Activated T-helper 1 cell treated with anti-CD3 and anti-CD28 coated beads, Interleukin-12 subunit alpha, Interleukin-12 subunit beta, Interleukin-2, Interleukin-4 antibody, amounts not matched to agents 30 ng/mL and 10 ng/mL and 1 ng/mL, durations not matched to agents 14 hours and 24 hours and 36 hours (primary cell): ENCODE data around the gene BTNL2. TPM values are rescaled to one million over a fixed set of nuclear protein-coding genes. Genes with fewer than 3 reads are reported as not detected.
A peak's percentile ranks its signal among the peaks of the same experiment; 100 is the strongest.
"Not testable (repeated sequence)": the region's sequence is repeated elsewhere in the genome, so short reads cannot be mapped to it uniquely, and the experiment has no call there.

Source experiments
- DNase-seq: peaks from one replicate; pipeline ENCODE4 v3.0.0; 2021; ENCODE audit warnings: low spot score
- H3K27ac Mint-ChIP-seq: one replicate; pipeline ENCODE4 v1.8.0; 2021; ENCODE audit warnings: mild to moderate bottlenecking, mixed read lengths
- H3K27me3 Mint-ChIP-seq: one replicate; pipeline ENCODE4 v1.8.0; 2022; ENCODE audit warnings: mild to moderate bottlenecking, moderate library complexity, mixed read lengths; ENCODE audit not compliant: insufficient read depth
- H3K36me3 Mint-ChIP-seq: one replicate; pipeline ENCODE4 v1.8.0; 2021; ENCODE audit warnings: low read depth, mixed read lengths
- H3K4me1 Mint-ChIP-seq: one replicate; pipeline ENCODE4 v1.8.0; 2021; ENCODE audit warnings: low read depth, mixed read lengths
- H3K4me3 Mint-ChIP-seq: one replicate; pipeline ENCODE4 v1.8.0; 2021; ENCODE audit warnings: mild to moderate bottlenecking, moderate library complexity, mixed read lengths
- H3K9me3 Mint-ChIP-seq: one replicate; pipeline ENCODE4 v1.8.0; 2021; ENCODE audit warnings: mixed read lengths
- intact Hi-C: fragments of 100-400 bp; cut with micrococcal nuclease; formaldehyde crosslinking; loops from one replicate; pipeline ENCODE4 v1.15.1; 2024
- total RNA-seq: library from RNA; stranded (reverse); gene quantifications from 2 replicates; pipeline ENCODE4 v1.2.3, GENCODE V29; 2022

Gene BTNL2
- total RNA-seq, 1 donor from 2014 or later, result not detected

DNA sequence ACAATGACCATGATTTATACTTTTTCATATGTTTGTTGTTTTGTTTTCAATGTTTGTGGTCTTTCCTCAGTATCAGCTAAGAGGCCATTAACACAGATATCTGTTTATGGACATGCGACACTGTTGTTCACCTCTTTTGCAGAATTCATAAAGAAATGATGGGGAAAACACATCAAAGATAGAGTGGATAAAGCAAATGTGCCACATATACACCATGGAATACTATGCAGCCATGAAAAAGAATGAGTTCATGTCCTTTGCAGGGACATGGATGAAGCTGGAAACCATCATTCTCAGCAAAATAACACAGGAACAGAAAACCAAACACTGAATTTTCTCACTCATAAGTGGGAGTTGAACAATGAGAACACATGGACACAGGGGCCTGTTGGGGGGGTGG lies 27.0 kb upstream of the BTNL2 start:
- not testable (repeated sequence) for H3K27ac Mint-ChIP-seq, H3K9me3 Mint-ChIP-seq, H3K36me3 Mint-ChIP-seq, DNase-seq, H3K4me3 Mint-ChIP-seq, H3K4me1 Mint-ChIP-seq
- intact Hi-C loops, result loop anchor here (10.0 kb wide), 1 partner anchor 191 kb away; no protein-coding TSS in a partner anchor
- peaks cover 21% of the 10 kb centered on the region for H3K27me3 Mint-ChIP-seq

DNA sequence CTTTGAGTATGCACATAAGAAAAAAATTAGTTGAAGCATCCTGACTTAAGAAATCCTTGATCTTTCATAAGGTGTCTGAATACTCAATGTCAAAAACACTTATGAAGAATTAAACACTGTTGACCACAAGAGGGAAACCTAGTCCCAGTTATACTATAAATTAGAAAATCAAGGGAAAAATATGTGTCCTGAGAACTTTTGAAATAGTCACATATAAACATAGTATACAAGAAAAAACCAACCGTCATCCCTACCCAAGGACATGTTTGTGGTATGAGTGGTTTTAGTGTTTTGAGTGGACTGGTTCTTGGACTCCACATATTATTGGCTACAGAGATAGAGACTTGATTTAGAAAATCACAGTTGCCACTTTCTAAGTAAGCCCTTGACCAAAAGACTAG lies 25.1 kb upstream of the BTNL2 start:
- H3K4me3 Mint-ChIP-seq, result no peak overlapping the region
- H3K36me3 Mint-ChIP-seq, result no peaks in the 10 kb centered on the region
- H3K27ac Mint-ChIP-seq, result no peak overlapping the region
- no peak for DNase-seq
- intact Hi-C loops, result loop anchor here (1.0 to 10.0 kb wide), 4 partner anchors 193 to 354 kb away; no protein-coding TSS in a partner anchor
- no peaks in the 10 kb centered on the region for H3K4me1 Mint-ChIP-seq
- peaks cover 31% of the 10 kb centered on the region for H3K27me3 Mint-ChIP-seq
- no peaks in the 10 kb centered on the region for H3K9me3 Mint-ChIP-seq

DNA sequence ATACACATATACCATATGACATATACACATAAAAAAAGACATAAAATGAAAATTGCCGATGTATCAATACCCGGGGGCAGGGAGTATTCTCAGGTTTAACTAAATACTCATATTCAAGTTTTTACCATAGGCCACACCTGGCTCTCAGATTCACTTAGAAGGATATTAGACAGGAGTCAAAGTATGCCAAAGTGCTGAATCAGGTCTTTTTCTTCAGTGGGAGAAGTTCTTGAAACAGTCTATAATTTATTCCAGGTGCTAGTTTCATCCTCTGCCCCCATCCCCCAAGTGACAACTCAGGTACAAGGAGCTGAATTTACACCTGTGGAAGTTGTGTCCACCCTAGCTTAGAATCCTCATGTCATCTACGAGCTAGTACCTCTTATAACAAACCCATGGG lies 24.2 kb upstream of the BTNL2 start:
- DNase-seq, result no peak
- Mint-ChIP-seq H3K9me3 (no peaks in the 10 kb centered on the region), H3K27ac (no peak overlapping the region), H3K36me3 (no peaks in the 10 kb centered on the region), H3K4me3 (no peak overlapping the region), H3K4me1 (no peaks in the 10 kb centered on the region), H3K27me3 (peaks cover 31% of the 10 kb centered on the region)
- intact Hi-C loops, result loop anchor here (10.0 kb wide), 1 partner anchor 194 kb away; no protein-coding TSS in a partner anchor

DNA sequence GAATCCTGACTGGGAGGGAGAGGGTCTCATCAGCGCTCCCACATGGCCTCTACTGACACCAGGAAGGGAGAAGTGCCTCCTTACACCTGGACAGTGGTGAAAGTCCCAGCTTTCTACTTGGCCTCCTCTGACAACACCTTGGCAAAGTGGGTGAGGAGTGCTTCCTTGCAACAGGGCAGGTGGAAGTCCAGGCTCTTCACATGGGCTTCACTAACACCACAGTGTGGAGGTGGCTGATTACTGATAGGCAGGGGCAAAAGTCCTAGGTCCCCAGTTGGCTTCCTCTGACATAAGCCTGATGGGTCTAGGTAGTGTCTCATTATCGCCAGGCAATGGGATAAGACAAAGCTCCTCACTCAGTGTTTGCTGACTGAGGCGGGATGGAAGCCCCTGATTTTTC lies 23.2 kb upstream of the BTNL2 start:
- no peaks in the 10 kb centered on the region for H3K9me3 Mint-ChIP-seq
- H3K4me3 Mint-ChIP-seq, result no peak overlapping the region
- intact Hi-C loops, result loop anchor here (10.0 kb wide), 1 partner anchor 195 kb away; no protein-coding TSS in a partner anchor
- no peaks in the 10 kb centered on the region for H3K4me1 Mint-ChIP-seq
- peaks cover 31% of the 10 kb centered on the region for H3K27me3 Mint-ChIP-seq
- DNase-seq, result no peak
- H3K27ac Mint-ChIP-seq, result no peak overlapping the region
- H3K36me3 Mint-ChIP-seq, result no peaks in the 10 kb centered on the region

DNA sequence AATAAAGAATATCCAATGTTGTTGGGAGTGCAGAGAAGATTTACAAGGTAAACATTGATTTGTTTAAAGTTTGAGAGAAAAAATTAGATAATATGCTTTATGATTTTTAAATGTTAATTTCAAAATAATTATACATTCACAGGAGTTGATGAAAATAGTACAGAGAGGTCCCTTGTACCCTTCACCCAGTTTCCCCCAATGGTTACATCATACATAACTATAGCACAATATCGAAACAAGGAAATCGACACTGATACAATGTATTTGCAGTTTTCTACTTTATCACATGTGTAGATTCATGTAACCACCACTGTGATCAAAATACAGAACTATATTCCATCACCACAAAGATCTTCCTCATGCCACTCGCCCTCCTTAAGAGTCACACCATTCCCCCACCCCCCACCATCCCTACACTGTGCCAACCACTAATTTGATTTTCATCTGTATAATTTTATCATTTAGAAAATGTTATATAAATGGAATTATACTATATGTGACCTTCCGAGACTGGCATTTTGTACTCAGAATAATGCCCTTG lies 21.0 kb upstream of the BTNL2 start:
- intact Hi-C loops, result no loop called here
- H3K9me3 Mint-ChIP-seq, result no peaks in the 10 kb centered on the region
- no peak overlapping the region for H3K27ac Mint-ChIP-seq
- peaks cover 21% of the 10 kb centered on the region for H3K27me3 Mint-ChIP-seq
- H3K36me3 Mint-ChIP-seq, result no peaks in the 10 kb centered on the region
- no peak overlapping the region for H3K4me3 Mint-ChIP-seq
- H3K4me1 Mint-ChIP-seq, result no peaks in the 10 kb centered on the region
- no peak for DNase-seq

DNA sequence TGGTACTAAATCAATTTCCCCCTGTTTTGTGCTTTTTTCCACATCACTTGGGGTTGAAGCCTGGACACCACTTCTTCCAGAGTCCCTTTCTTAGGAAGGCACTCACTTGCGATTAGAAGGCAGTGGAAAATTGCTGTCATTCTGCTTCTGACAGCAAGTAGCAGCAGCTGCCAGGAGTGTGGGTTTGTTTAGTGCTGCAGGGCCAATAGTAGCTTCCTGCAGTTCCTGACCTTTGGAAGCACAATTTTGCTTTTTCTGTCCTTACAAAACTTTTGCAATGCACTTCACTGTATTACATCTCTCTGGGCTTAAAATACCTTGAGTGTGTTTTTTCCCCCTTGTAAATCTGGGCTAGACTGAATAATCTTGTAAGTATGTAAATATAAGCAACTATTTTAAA lies 20.2 kb upstream of the BTNL2 start:
- H3K4me3 Mint-ChIP-seq, result no peak overlapping the region
- no peaks in the 10 kb centered on the region for H3K4me1 Mint-ChIP-seq
- no peak overlapping the region for H3K27ac Mint-ChIP-seq
- H3K27me3 Mint-ChIP-seq, result peaks cover 20% of the 10 kb centered on the region
- intact Hi-C loops, result no loop called here
- no peak for DNase-seq
- no peaks in the 10 kb centered on the region for H3K36me3 Mint-ChIP-seq
- H3K9me3 Mint-ChIP-seq, result no peaks in the 10 kb centered on the region

DNA sequence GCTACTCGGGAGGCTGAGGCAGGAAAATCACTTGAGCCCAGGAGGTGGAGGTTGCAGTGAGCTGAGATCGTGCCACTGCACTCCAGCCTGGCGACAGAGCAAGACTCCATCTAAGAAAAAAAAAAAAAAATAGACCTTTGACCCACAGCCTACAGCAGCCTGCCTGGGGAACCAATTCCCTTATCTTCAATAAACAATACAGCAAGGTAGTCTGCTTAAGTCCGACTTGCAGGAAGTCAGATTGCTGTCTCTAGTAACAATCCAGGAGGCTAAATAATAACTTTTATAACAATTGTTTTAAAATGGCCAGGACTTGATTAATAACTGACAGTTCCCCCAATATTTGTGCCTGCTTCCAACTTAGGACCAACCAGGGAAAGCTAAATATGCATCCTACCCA lies 19.4 kb upstream of the BTNL2 start:
- intact Hi-C loops, result no loop called here
- no peak for DNase-seq
- no peaks in the 10 kb centered on the region for H3K9me3 Mint-ChIP-seq
- H3K4me1 Mint-ChIP-seq, result no peaks in the 10 kb centered on the region
- no peak overlapping the region for H3K27ac Mint-ChIP-seq
- peaks cover 25% of the 10 kb centered on the region for H3K27me3 Mint-ChIP-seq
- no peak overlapping the region for H3K4me3 Mint-ChIP-seq
- H3K36me3 Mint-ChIP-seq, result no peaks in the 10 kb centered on the region

DNA sequence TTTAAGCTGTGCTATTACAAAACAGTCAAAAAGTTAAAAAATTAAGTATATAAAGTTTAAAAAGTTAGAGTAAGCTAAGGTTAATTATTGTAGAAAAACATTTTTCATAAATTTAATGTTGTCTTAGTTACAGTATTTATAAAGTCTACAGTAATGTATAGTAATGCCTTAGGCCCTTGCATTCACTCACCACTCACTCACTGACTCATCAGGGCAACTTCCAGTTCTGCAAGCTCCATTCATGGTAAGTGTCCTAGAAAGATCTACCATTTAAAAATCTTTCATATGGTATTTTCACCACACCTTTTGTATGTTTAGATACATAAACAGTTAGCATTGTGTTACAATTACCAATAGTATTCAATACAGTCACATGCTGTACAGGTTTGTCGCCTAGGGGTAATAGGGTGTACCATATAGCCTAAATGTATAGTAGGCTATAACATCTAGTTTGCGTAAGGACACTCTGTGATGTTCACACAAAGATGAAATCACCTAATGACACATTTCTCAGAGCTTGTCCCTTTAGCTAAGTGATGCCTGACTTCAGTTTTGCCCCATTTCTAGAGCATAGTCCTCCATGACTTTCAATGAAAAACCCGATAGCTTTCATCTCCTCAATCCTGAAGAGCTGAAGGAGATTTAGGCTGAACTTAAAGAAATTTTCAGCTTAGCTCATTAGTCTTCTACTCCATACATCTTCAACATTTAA lies 17.8 kb upstream of the BTNL2 start:
- Mint-ChIP-seq H3K27me3 (peaks cover 35% of the 10 kb centered on the region), H3K36me3 (no peaks in the 10 kb centered on the region), H3K4me3 (no peak overlapping the region), H3K4me1 (no peaks in the 10 kb centered on the region), H3K9me3 (no peaks in the 10 kb centered on the region), H3K27ac (no peak overlapping the region)
- DNase-seq, result no peak
- intact Hi-C loops, result no loop called here

DNA sequence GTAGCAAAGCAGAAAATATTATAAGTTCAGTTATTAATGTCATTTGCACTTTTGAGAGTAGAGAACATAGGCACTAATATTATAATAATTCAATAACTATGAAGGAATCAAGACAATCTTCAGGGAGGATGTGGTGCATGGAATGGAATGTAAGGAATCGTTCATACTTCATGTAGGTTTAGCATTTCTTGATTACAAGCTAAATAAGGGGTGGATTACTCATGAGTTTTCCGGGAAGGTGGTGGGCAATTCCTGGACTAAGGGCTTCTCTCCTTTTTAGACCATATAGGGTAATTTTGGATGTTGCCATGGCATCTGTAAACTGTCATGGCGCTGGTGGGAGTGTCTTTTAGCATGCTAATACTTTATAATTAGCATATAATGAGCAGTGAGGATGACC lies 9.1 kb upstream of the BTNL2 start:
- Mint-ChIP-seq H3K27me3 (peaks cover 53% of the 10 kb centered on the region), H3K36me3 (no peaks in the 10 kb centered on the region), H3K4me3 (no peak overlapping the region), H3K27ac (no peak overlapping the region), H3K9me3 (no peaks in the 10 kb centered on the region), H3K4me1 (peaks cover 12% of the 10 kb centered on the region)
- DNase-seq, result no peak
- intact Hi-C loops, result no loop called here

DNA sequence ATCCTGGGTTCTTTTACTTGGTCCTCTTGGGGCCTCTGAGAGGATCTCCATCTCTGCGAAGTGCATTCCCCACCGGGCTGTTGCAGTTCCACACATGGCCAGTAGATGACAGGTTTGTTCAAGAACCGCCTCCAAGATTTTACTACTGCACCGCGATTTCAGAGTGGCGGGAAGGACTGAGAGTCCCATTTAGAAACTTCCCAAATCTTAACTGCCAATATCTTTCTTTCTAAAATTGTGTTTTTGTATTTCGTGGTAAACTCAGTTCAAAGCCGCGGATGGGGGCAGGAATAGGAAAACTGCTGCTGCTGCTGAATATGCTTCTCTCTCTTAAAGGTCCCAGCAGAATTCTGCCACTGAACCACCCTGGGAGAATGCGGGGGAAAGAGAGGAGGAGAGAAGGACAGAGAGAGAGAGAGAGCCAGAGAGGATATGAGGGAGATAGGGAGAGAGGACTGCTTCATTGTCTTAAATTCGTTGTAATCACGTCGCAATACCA lies 8.6 kb upstream of the BTNL2 start:
- intact Hi-C loops, result loop anchor here (1.0 to 2.0 kb wide), 2 partner anchors 277 to 382 kb away; no protein-coding TSS in a partner anchor
- no peaks in the 10 kb centered on the region for H3K9me3 Mint-ChIP-seq
- no peaks in the 10 kb centered on the region for H3K36me3 Mint-ChIP-seq
- peaks cover 51% of the 10 kb centered on the region for H3K27me3 Mint-ChIP-seq
- H3K27ac Mint-ChIP-seq, result no peak overlapping the region
- peaks cover 12% of the 10 kb centered on the region for H3K4me1 Mint-ChIP-seq
- peak; percentile 56 for DNase-seq
- H3K4me3 Mint-ChIP-seq, result no peak overlapping the region

DNA sequence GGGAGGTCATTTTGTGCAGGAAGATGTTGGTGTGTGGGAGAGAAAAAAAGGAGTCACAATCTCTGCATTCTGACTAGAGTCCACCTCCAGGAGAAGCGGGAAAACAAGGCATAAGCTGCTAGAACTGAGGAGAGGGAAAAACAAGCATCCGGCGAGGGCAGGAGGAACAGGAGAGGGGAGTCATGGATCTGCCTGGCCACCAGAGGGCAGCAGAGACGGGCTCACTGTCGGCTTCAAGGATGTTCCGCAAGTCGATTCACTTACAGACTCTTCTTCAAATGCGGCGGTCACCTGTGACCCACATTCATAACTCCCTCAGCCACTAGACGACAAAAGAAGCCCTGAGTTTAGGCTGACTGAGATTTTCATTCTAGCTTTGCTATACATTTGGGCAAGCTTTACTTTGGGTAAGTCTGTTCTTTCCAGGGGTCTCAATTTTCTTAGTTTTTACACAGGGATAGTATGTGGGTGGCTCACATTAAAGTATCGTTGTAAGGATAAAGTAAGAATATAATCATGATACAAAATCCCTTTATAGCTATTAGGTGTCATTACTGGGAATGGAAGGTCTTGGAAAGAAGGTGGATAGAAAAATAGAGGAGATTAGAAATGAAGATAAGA lies 6.6 kb upstream of the BTNL2 start:
- Mint-ChIP-seq H3K27me3 (peaks cover 46% of the 10 kb centered on the region), H3K27ac (no peak overlapping the region), H3K4me3 (no peak overlapping the region), H3K9me3 (no peaks in the 10 kb centered on the region), H3K36me3 (no peaks in the 10 kb centered on the region), H3K4me1 (peaks cover 12% of the 10 kb centered on the region)
- peak; percentile 67 for DNase-seq
- intact Hi-C loops, result loop anchor here (1.0 to 2.0 kb wide), 5 partner anchors 169 to 455 kb away; no protein-coding TSS in a partner anchor

DNA sequence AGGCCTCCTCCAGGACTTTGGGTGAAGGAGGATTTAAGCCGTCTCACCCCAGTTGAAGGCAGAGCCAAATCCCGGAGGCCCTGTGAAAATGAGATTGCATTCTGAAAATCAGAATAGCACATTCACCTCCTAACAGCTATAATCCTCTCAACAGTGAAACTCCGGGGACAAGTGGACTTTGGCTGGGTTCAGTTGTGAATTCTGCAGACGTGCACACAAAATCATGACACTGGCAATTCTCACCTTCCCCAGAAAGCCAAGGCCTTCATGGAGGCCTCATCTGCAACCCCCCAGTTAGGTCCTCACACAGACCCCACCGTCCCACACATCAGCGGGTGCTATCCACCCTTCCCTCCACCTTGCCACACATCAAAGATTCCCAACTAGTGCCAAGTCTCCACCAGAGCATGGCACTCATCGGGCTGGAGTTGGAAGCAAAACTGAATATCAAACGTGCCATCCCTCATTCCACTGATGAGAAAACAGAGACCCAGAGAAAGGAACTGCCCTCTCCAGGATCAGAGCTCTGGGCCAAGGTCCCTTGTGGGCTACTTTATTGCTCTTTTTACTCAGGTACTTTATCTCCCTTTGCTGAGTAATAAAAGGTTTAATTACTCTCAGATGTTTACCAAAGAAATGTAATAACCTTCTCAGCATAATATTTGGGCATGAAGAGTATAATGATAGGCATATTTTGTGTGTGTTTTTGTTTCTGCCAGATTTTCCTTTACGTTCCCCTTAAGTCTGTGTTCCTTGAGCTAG lies 4.8 kb upstream of the BTNL2 start:
- Mint-ChIP-seq H3K9me3 (no peaks in the 10 kb centered on the region), H3K4me3 (no peak overlapping the region), H3K27me3 (peaks cover 48% of the 10 kb centered on the region), H3K4me1 (peaks cover 12% of the 10 kb centered on the region), H3K36me3 (no peaks in the 10 kb centered on the region), H3K27ac (no peak overlapping the region)
- intact Hi-C loops, result loop anchor here (2.0 kb wide), 1 partner anchor 167 kb away; no protein-coding TSS in a partner anchor
- no peak for DNase-seq
